Activated CD8-positive, alpha-beta memory T cell treated with anti-CD3 and anti-CD28 coated beads, Interleukin-2, amount 50 U/mL, for 4 hours (primary cell): ENCODE results near the gene CNDP1.
"Not testable (repeated sequence)": the region's sequence is repeated elsewhere in the genome, so short reads cannot be mapped to it uniquely, and the experiment has no call there.

Source experiments
- DNase-seq: peaks from one replicate; pipeline ENCODE4 v3.0.0-alpha.2; 2020

CNDP1 gene

GRCh38 chr18:74534150-74534969 lies at the start of gene CNDP1:
TSS of gene CNDP1 (plus strand) at chr18:74534500. CDS start at chr18:74534668, 168 bp downstream.
- DNase-seq, result no peak

- no peak for DNase-seq
Observed at GRCh38 chr18:74486119-74486849, 48.0 kb upstream of the CNDP1 start.

GRCh38 chr18:74488354-74488753 lies 45.9 kb upstream of the CNDP1 start:
- no peak for DNase-seq

- no peak for DNase-seq
Observed at GRCh38 chr18:74488864-74489263, 45.4 kb upstream of the CNDP1 start.

- DNase-seq, result no peak
Observed at GRCh38 chr18:74489676-74490075, 44.6 kb upstream of the CNDP1 start.

GRCh38 chr18:74492259-74492658 lies 42.0 kb upstream of the CNDP1 start:
- DNase-seq, result no peak

- DNase-seq, result peak; percentile 60
Observed at GRCh38 chr18:74493689-74494088, 40.6 kb upstream of the CNDP1 start.

GRCh38 chr18:74494514-74494913 lies 39.8 kb upstream of the CNDP1 start:
- DNase-seq, result no peak

GRCh38 chr18:74495581-74496507 lies 38.5 kb upstream of the CNDP1 start, which contains the start of gene CNDP2:
TSS of gene CNDP2 (plus strand) at chr18:74496363. CDS start at chr18:74499974, 3,611 bp downstream.
- DNase-seq, result peak; percentile 100

- DNase-seq, result peak; percentile 39
Observed at GRCh38 chr18:74496508-74497323, 37.6 kb upstream of the CNDP1 start.

GRCh38 chr18:74497324-74497676 lies 37.0 kb upstream of the CNDP1 start:
- DNase-seq, result no peak

GRCh38 chr18:74497778-74498177 lies 36.5 kb upstream of the CNDP1 start:
- DNase-seq, result no peak

GRCh38 chr18:74498712-74499627 lies 35.3 kb upstream of the CNDP1 start:
- peak; percentile 73 for DNase-seq

- peak; percentile 36 for DNase-seq
Observed at GRCh38 chr18:74499633-74500032, 34.7 kb upstream of the CNDP1 start.

GRCh38 chr18:74500372-74500771 lies 33.9 kb upstream of the CNDP1 start:
- DNase-seq, result no peak

GRCh38 chr18:74500774-74501173 lies 33.5 kb upstream of the CNDP1 start:
- not testable (repeated sequence) for DNase-seq

GRCh38 chr18:74501386-74501785 lies 32.9 kb upstream of the CNDP1 start:
- no peak for DNase-seq

GRCh38 chr18:74503137-74503536 lies 31.2 kb upstream of the CNDP1 start:
- no peak for DNase-seq

GRCh38 chr18:74505776-74506175 lies 28.5 kb upstream of the CNDP1 start:
- DNase-seq, result no peak

GRCh38 chr18:74506448-74507084 lies 27.7 kb upstream of the CNDP1 start:
- DNase-seq, result no peak
